ENCODE measurements around the gene SAMHD1. TPM values are rescaled to one million over a fixed set of nuclear protein-coding genes. Genes with fewer than 3 reads are reported as not detected.
A peak's percentile ranks its signal among the peaks of the same experiment; 100 is the strongest.

The SAMHD1 gene
- total and polyA plus RNA-seq, 9 of the 15 experiments (the other 6 are each of a cell fraction or from before 2014, with no cell fraction given) = 6.8 to 20.4 (median 14.8) TPM

DNA sequence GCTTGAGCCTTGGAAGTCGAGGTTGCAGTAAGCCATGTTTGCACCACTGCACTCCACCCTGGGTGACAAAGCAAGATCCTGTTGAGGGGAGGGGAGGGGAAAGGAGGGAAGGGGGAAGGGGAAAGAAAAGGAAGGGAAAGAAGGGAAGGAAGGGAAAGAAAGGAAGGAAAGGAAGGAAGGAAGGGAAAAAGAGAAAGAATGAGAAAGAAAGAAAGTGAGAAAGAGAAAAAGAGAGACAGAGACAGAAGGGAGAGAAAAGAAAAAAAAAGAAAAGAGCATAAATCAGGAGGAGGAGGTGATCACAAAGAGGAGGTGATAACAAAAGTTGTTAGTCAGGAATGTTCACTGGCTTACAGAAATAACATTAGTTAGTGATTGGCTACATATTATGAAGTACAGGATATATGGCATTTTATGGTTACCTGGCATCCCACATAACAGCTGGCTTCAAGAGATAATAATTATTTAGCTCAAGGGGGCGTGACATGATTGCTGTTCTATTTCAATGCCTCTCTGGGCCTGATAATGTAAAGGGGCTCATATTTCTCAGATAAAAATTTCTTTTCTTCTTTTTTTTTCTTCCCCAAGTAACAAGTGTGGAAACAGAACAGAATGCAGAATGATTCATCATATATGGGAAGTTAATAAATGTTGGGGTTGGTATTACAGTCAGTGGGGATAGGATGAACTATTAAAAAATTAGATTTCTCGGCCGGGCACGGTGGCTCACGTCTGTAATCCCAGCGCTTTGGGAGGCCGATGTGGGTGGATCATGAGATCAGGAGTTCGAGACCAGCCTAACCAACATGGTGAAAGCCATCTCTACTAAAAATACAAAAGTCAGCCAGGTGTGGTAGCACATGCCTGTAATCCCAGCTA lies 27.1 kb downstream of the SAMHD1 start (continued):
- TF ChIP-seq, protein P1, sequence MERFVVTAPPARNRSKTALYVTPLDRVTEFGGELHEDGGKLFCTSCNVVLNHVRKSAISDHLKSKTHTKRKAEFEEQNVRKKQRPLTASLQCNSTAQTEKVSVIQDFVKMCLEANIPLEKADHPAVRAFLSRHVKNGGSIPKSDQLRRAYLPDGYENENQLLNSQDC (CRISPR knock-in tag; IDR thresholded peaks at IDR 0.05) = no peak
- no peak for TF ChIP-seq RBFOX2 (IDR thresholded peaks at IDR 0.05; ENCODE audit: low read depth, low read length)
- TF ChIP-seq MITF (IDR thresholded peaks at IDR 0.05) = no peak
- TF ChIP-seq EP400 (IDR thresholded peaks at IDR 0.05) = peak; percentile 56; the same call in 1 of the 2 replicates
- no peak for TF ChIP-seq LCOR (CRISPR knock-in tag; IDR thresholded peaks at IDR 0.05)
- no peak for TF ChIP-seq RUNX1 (IDR thresholded peaks at IDR 0.05; ENCODE audit: low read depth)
- TF ChIP-seq BDP1 (IDR thresholded peaks at IDR 0.05; ENCODE audit: insufficient read depth, insufficient read length) = no peak
- no peak for TF ChIP-seq SAFB2 (IDR thresholded peaks at IDR 0.05; ENCODE audit: borderline replicate concordance, low read depth, low read length, severe bottlenecking)
- peak; percentile 39; the same call in 1 of the 2 replicates for TF ChIP-seq NFE2L1 (tag; IDR thresholded peaks at IDR 0.05; ENCODE audit: borderline replicate concordance, low read depth)
- no peak for TF ChIP-seq ZNF146 (CRISPR knock-in tag; IDR thresholded peaks at IDR 0.05; ENCODE audit: unreplicated experiment)
- TF ChIP-seq MTA1 (IDR thresholded peaks at IDR 0.05; ENCODE audit: borderline replicate concordance) = peak; percentile 88
- no peak for TF ChIP-seq NR3C1 (CRISPR knock-in tag; IDR thresholded peaks at IDR 0.05)
- TF ChIP-seq RBM34 (IDR thresholded peaks at IDR 0.05; ENCODE audit: borderline replicate concordance, insufficient read depth, low read length) = no peak
- TF ChIP-seq NELFE (IDR thresholded peaks at IDR 0.05; ENCODE audit: insufficient read depth, insufficient read length) = no peak
- TF ChIP-seq RBM15 (IDR thresholded peaks at IDR 0.05; ENCODE audit: insufficient read depth, low read length) = no peak
- no peak for TF ChIP-seq RAD21 (CRISPR knock-in tag; conservative IDR thresholded peaks at IDR 0.05 in 1 of 2, IDR thresholded peaks at IDR 0.05 in 1 of 2)
- TF ChIP-seq FOSL1 (tag; conservative IDR thresholded peaks at IDR 0.05) = no peak

Data from K562 (cell line).